ENCODE measurements around the gene KRTAP1-1. TPM values are rescaled to one million over a fixed set of nuclear protein-coding genes. Genes with fewer than 3 reads are reported as not detected.

KRTAP1-1 gene
- total and polyA plus RNA-seq, 2 of the 4 experiments (the other 2 are of a cell fraction): 0.90 to 1.2 TPM

DNA sequence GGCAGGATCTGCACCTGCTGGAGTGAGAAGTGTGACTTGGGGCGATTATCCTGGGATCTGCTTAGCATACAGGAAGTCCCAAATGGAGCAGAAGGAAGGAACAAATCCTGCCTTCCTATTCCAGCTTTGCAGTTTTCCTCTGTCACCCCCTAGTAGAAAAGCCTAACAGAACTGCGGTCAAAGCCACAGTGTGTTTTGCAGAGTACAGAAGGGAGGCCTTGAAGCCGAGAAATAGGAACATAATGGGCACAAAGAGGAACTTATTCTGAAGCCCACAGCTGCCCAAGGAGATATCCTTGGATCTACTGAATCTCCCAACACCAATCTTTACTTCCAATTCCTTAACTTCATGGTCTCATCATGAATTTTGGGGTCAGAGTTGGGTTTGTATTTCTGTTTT, 22.7 kb downstream of the KRTAP1-1 start:
- BruUV-seq (replicated peaks): no TSS peak
- CTCF ChIA-PET: interaction anchor here (1.3 kb wide), 1 partner anchor 304 kb away, joined by 5 read pairs; no protein-coding TSS in a partner anchor

More for the DNA sequence above, 22.7 kb downstream of the KRTAP1-1 start:
- Histone ChIP-seq H3K9ac (ENCODE audit: low read depth, low read length) (no peak overlapping the region), H4K5ac (ENCODE audit: low read depth, low read length) (no peak overlapping the region), H3K18ac (ENCODE audit: low read depth, low read length) (no peak overlapping the region), H3K27me3 (ENCODE audit: control insufficient read depth, insufficient read depth, low read length) (no peaks in the 10 kb centered on the region; the same call in 1 of the 2 replicates), H2BK20ac (ENCODE audit: low read depth, low read length) (no peak overlapping the region), H3K4ac (ENCODE audit: low read depth, low read length) (no peak overlapping the region; the same call in 1 of the 2 replicates), H4K8ac (ENCODE audit: low read depth in 2 of 2, low read length in 2 of 2) (no peak overlapping the region; a peak in 1 of 4 replicates), H3K4me1 (ENCODE audit: control insufficient read depth, insufficient read depth, low read length) (peaks cover 1% of the 10 kb centered on the region; the same call in 1 of the 2 replicates), H4K91ac (ENCODE audit: insufficient read depth, low read depth, low read length) (no peak overlapping the region; the same call in 1 of the 2 replicates), H3K9me1 (ENCODE audit: insufficient read depth, low read length) (no peaks in the 10 kb centered on the region; the same call in 1 of the 2 replicates), H3K23ac (ENCODE audit: low read depth, low read length) (no peak overlapping the region), H2BK15ac (ENCODE audit: low read depth, low read length) (no peak overlapping the region), H3K56ac (ENCODE audit: extremely low read depth, insufficient read depth, low read length) (no peak overlapping the region), H2BK5ac (ENCODE audit: low read depth, low read length, poor library complexity, severe bottlenecking) (no peak overlapping the region), H3K14ac (replicated peaks; ENCODE audit: low read depth, low read length) (no peak overlapping the region), H3K27ac (ENCODE audit: insufficient read depth, low read length) (no peak overlapping the region), H3K4me3 (ENCODE audit: insufficient read depth, low read depth, low read length) (no peak overlapping the region), H3K9me3 (ENCODE audit: control insufficient read depth, insufficient read depth, low read length) (no peaks in the 10 kb centered on the region; the same call in 1 of the 2 replicates), H4K20me1 (ENCODE audit: insufficient read depth, low read length) (no peaks in the 10 kb centered on the region), H2AK5ac (ENCODE audit: low read depth, low read length) (no peak overlapping the region), H3K79me1 (ENCODE audit: low read depth in 1 of 2, low read length in 2 of 2) (no peaks in the 10 kb centered on the region), H3K36me3 (ENCODE audit: control insufficient read depth, insufficient read depth, low read length) (no peaks in the 10 kb centered on the region), H2AK9ac (replicated peaks; ENCODE audit: low read depth, low read length, poor library complexity) (no peak overlapping the region), H2AFZ (replicated peaks; ENCODE audit: low read length, poor library complexity) (peak overlapping the region; percentile 1), H2BK120ac (ENCODE audit: low read depth, low read length) (no peak overlapping the region), H3K4me2 (ENCODE audit: low read depth, low read length) (no peak overlapping the region)
- intact Hi-C loops (cut with micrococcal nuclease) (no loop called here), dilution Hi-C loops (cut with HindIII; ENCODE audit: low sequenced_read_pairs, unreplicated experiment) (no loop called here), in situ Hi-C loops (cut with MboI; ENCODE audit: low sequenced_read_pairs) (no loop called here)
- DNase-seq (no peak), ATAC-seq (ENCODE audit: low read depth) (no peak)
- TF ChIP-seq, protein P1, sequence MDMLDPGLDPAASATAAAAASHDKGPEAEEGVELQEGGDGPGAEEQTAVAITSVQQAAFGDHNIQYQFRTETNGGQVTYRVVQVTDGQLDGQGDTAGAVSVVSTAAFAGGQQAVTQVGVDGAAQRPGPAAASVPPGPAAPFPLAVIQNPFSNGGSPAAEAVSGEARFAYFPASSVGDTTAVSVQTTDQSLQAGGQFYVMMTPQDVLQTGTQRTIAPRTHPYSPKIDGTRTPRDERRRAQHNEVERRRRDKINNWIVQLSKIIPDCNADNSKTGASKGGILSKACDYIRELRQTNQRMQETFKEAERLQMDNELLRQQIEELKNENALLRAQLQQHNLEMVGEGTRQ (IDR thresholded peaks at IDR 0.05; ENCODE audit: low read depth, low read length): no peak
- TF ChIP-seq CEBPB (IDR thresholded peaks at IDR 0.05; ENCODE audit: low read depth, low read length) (no peak), CHD1 (IDR thresholded peaks at IDR 0.05; ENCODE audit: low read depth, low read length) (no peak), MXI1 (IDR thresholded peaks at IDR 0.05; ENCODE audit: borderline replicate concordance, low read depth, low read length) (no peak)
- TF ChIP-seq, protein P2, sequence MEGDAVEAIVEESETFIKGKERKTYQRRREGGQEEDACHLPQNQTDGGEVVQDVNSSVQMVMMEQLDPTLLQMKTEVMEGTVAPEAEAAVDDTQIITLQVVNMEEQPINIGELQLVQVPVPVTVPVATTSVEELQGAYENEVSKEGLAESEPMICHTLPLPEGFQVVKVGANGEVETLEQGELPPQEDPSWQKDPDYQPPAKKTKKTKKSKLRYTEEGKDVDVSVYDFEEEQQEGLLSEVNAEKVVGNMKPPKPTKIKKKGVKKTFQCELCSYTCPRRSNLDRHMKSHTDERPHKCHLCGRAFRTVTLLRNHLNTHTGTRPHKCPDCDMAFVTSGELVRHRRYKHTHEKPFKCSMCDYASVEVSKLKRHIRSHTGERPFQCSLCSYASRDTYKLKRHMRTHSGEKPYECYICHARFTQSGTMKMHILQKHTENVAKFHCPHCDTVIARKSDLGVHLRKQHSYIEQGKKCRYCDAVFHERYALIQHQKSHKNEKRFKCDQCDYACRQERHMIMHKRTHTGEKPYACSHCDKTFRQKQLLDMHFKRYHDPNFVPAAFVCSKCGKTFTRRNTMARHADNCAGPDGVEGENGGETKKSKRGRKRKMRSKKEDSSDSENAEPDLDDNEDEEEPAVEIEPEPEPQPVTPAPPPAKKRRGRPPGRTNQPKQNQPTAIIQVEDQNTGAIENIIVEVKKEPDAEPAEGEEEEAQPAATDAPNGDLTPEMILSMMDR (conservative IDR thresholded peaks at IDR 0.05; ENCODE audit: low read depth, low read length): no peak
- WGBS, 2 experiments (ENCODE audit: extremely low coverage in 2 of 2, insufficient read length in 1 of 2): no CpG with 5 or more reads among the region's 3 CpGs
- POLR2A ChIA-PET (ENCODE audit: unreplicated experiment): no interaction called here
